Measurements from ENCODE around the gene UAP1L1.

UAP1L1 gene

GRCh38 chr9:137105814-137106661 is 28.7 kb downstream of the UAP1L1 start:
- no peak overlapping the region for H3K4me3 ChIP-seq (ENCODE audit: low read length)
- TF ChIP-seq CTCF (IDR thresholded peaks at IDR 0.05; ENCODE audit: insufficient read depth, low read depth, low read length, missing control alignments) = no peak
- no peak for DNase-seq (ENCODE audit: low read depth)

- DNase-seq (ENCODE audit: low read depth) = no peak
- TF ChIP-seq CTCF (IDR thresholded peaks at IDR 0.05; ENCODE audit: insufficient read depth, low read depth, low read length, missing control alignments) = no peak
- H3K4me3 ChIP-seq (ENCODE audit: low read length) = no peak overlapping the region
These were observed 29.4 kb downstream of the UAP1L1 start for GRCh38 chr9:137106662-137107250.

GRCh38 chr9:137107312-137107921 is 30.1 kb downstream of the UAP1L1 start:
- H3K4me3 ChIP-seq (ENCODE audit: low read length) = no peak overlapping the region
- DNase-seq (ENCODE audit: low read depth) = no peak

GRCh38 chr9:137107982-137108381 is 30.7 kb downstream of the UAP1L1 start:
- TF ChIP-seq CTCF (IDR thresholded peaks at IDR 0.05; ENCODE audit: insufficient read depth, low read depth, low read length, missing control alignments) = no peak

More at GRCh38 chr9:137107312-137107921, 30.1 kb downstream of the UAP1L1 start:
- TF ChIP-seq CTCF (IDR thresholded peaks at IDR 0.05; ENCODE audit: insufficient read depth, low read depth, low read length, missing control alignments) = no peak

GRCh38 chr9:137108608-137109249 is 31.4 kb downstream of the UAP1L1 start:
- no peak for TF ChIP-seq CTCF (IDR thresholded peaks at IDR 0.05; ENCODE audit: insufficient read depth, low read depth, low read length, missing control alignments)
- no peak overlapping the region for H3K4me3 ChIP-seq (ENCODE audit: low read length)
- no peak for DNase-seq (ENCODE audit: low read depth)

More at GRCh38 chr9:137107982-137108381, 30.7 kb downstream of the UAP1L1 start:
- DNase-seq (ENCODE audit: low read depth) = no peak
- no peak overlapping the region for H3K4me3 ChIP-seq (ENCODE audit: low read length)

GRCh38 chr9:137109250-137110146 is 32.2 kb downstream of the UAP1L1 start:
- no peak for DNase-seq (ENCODE audit: low read depth)
- H3K4me3 ChIP-seq (ENCODE audit: low read length) = no peak overlapping the region
- no peak for TF ChIP-seq CTCF (IDR thresholded peaks at IDR 0.05; ENCODE audit: insufficient read depth, low read depth, low read length, missing control alignments)

Measured in epithelial cell of esophagus (primary cell).